PC-9 (cell line): ENCODE measurements around the gene CRYBG1. TPM values are rescaled to one million over a fixed set of nuclear protein-coding genes. Genes with fewer than 3 reads are reported as not detected.
A peak's percentile ranks its signal among the peaks of the same experiment; 100 is the strongest.

Source experiments
- Bru-seq: library from RNA; stranded (reverse); fragments of 400-500 nt; gene quantifications from one replicate; lab custom pipeline; 2021; lab: Mats Ljungman, UMichigan
- BruChase-seq, 2 experiments: library from RNA; stranded (reverse); fragments of 400-500 nt; gene quantifications; one replicate each; lab custom pipeline; 2021; lab: Mats Ljungman, UMichigan
- BruUV-seq: library from RNA; stranded (reverse); fragments of 400-500 nt; replicated peaks from 2 replicates; lab custom pipeline; 2021; lab: Mats Ljungman, UMichigan
- CTCF ChIA-PET: fragments of 300-600 bp; sonication (Branson Sonifier 250); formaldehyde crosslinking; loops from one replicate; lab custom pipeline; 2022; ENCODE audit warnings: antibody characterized with exemption; lab: Charles Lee
- POLR2A ChIA-PET: fragments of 300-600 bp; sonication (Branson Sonifier 250); formaldehyde crosslinking; loops from one replicate; lab custom pipeline; 2022; ENCODE audit warnings: antibody characterized with exemption; ENCODE audit not compliant: unreplicated experiment; lab: Charles Lee
- DNase-seq, 2 experiments: peaks; one replicate each; pipeline versions ENCODE4 v3.0.0 to v3.0.0-alpha.2; 2015 to 2022; ENCODE audit warnings: mixed read lengths in 1 of 2
- H2AFZ ChIP-seq: fragments of 200-600 bp; sonication (generic); 2 replicates; pipeline ENCODE4 v1.8.1; 2017; ENCODE audit warnings: antibody characterized with exemption
- H3F3A ChIP-seq: fragments of 200-600 bp; sonication (generic); 2 replicates; pipeline ENCODE4 v1.8.1; 2017; ENCODE audit warnings: antibody characterized with exemption, mild to moderate bottlenecking, low read depth; ENCODE audit not compliant: insufficient read depth
- H3K27ac ChIP-seq: fragments of 200-600 bp; sonication (generic); 2 replicates; pipeline ENCODE4 v1.6.1; 2016; ENCODE audit warnings: mixed run types
- H3K27me3 ChIP-seq: fragments of 200-600 bp; sonication (generic); 2 replicates; pipeline ENCODE4 v1.6.1; 2016; ENCODE audit warnings: low read depth, mixed run types; ENCODE audit not compliant: insufficient read depth
- H3K36me3 ChIP-seq: fragments of 200-600 bp; sonication (generic); 2 replicates; pipeline ENCODE4 v1.6.1; 2016; ENCODE audit warnings: low read depth, mixed run types
- H3K4me1 ChIP-seq: fragments of 200-600 bp; sonication (generic); replicated peaks from 2 replicates; pipeline ENCODE4 v1.6.1; 2016; ENCODE audit warnings: mixed run types; ENCODE audit not compliant: insufficient read depth
- H3K4me2 ChIP-seq: fragments of 200-600 bp; sonication (generic); 2 replicates; pipeline ENCODE4 v1.6.1; 2017; ENCODE audit warnings: mixed run types
- H3K4me3 ChIP-seq: fragments of 200-600 bp; sonication (generic); 2 replicates; pipeline ENCODE4 v1.6.1; 2016; ENCODE audit warnings: mixed run types
- H3K79me2 ChIP-seq: fragments of 200-600 bp; sonication (generic); 2 replicates; pipeline ENCODE4 v1.6.1; 2017; ENCODE audit warnings: low read depth, mixed run types
- H3K9me2 ChIP-seq: fragments of 200-600 bp; sonication (generic); 2 replicates; pipeline ENCODE4 v1.8.1; 2017; ENCODE audit warnings: mild to moderate bottlenecking; ENCODE audit not compliant: insufficient read depth
- H3K9me3 ChIP-seq: fragments of 200-600 bp; sonication (generic); 2 replicates; pipeline ENCODE4 v1.8.1; 2016; ENCODE audit warnings: low read depth; ENCODE audit not compliant: insufficient read depth
- H4K20me1 ChIP-seq: fragments of 200-600 bp; sonication (generic); 2 replicates; pipeline ENCODE4 v1.8.1; 2017; ENCODE audit not compliant: insufficient read depth
- CTCF ChIP-seq: fragments of 200-600 bp; sonication (generic); conservative IDR thresholded peaks from 2 replicates; pipeline ENCODE4 v1.6.1; 2017; ENCODE audit warnings: mixed run types, antibody characterized with exemption, mild to moderate bottlenecking, moderate library complexity
- EZH2 ChIP-seq: fragments of 200-600 bp; sonication (generic); IDR thresholded peaks from 2 replicates; pipeline ENCODE4 v1.8.0; 2017; ENCODE audit warnings: antibody characterized with exemption, low read depth
- intact Hi-C: fragments of 100-400 bp; cut with micrococcal nuclease; formaldehyde crosslinking; loops from one replicate; pipeline ENCODE4 v1.10.0; 2022; ENCODE audit not compliant: unreplicated experiment
- long read RNA-seq: library from polyadenylated mRNA; stranded (forward); transcript quantifications from one replicate; pipeline ENCODE4 v2.0.0, GENCODE V29; 2022
- total RNA-seq: library from RNA; stranded (reverse); gene quantifications from 2 replicates; pipeline ENCODE4 v1.2.3, GENCODE V29; 2021

Gene CRYBG1
- total RNA-seq: 42.7 and 49.3 TPM in 2 replicates
- percentile 75 among the genes with signal in this experiment for Bru-seq, nascent RNA
- BruChase-seq, experiment 1, labeled RNA remaining after a 2-hour chase: percentile 75 among the genes with signal in this experiment
- percentile 75 among the genes with signal in this experiment for BruChase-seq, experiment 2, labeled RNA remaining after a 6-hour chase
- long read RNA-seq, full-length matches to known transcripts: 10 of 41 reads
- long read RNA-seq, partial matches to known transcripts: 17 of 41 reads
- long read RNA-seq, other reads (novel, unspliced or antisense): 14 of 41 reads

GRCh38 chr6:106360410-106360988 is at the start of gene CRYBG1:
TSS of gene CRYBG1 (plus strand) at chr6:106360717. CDS start at chr6:106360909, 192 bp downstream.
- Histone ChIP-seq H3K4me3 (peak within 1 kb of the TSS; percentile 86), H3K9me2 (no peaks in the 10 kb centered on the region), H3K4me1 (peaks cover 11% of the 10 kb centered on the region), H3K9me3 (no peaks in the 10 kb centered on the region), H3F3A (no peaks in the 10 kb centered on the region), H3K27me3 (no peaks in the 10 kb centered on the region), H3K4me2 (peak within 1 kb of the TSS; percentile 85), H3K36me3 (no peaks in the 10 kb centered on the region), H4K20me1 (no peaks in the 10 kb centered on the region), H2AFZ (peak within 1 kb of the TSS; percentile 94), H3K27ac (peak within 1 kb of the TSS; percentile 34; the same call in 1 of the 2 replicates), H3K79me2 (no peaks in the 10 kb centered on the region; the same call in 1 of the 2 replicates)
- POLR2A ChIA-PET: interaction anchor here (1.0 kb wide), 1 partner anchor 21 kb away, joined by 5 read pairs; no protein-coding TSS in a partner anchor
- CTCF ChIA-PET: interaction anchor here (0.6 to 1.3 kb wide), 9 partner anchors 21 to 1537 kb away, joined by 3 to 7 read pairs (median 4); no protein-coding TSS in a partner anchor
- BruUV-seq: no TSS peak
- DNase-seq: peak; percentile 75 to 94
- intact Hi-C loops: loop anchor here (1.0 to 5.0 kb wide), 5 partner anchors 21 to 637 kb away; no protein-coding TSS in a partner anchor
- TF ChIP-seq CTCF: peak; percentile 93
- no peak for TF ChIP-seq EZH2

GRCh38 chr6:106315765-106316374 is 44.6 kb upstream of the CRYBG1 start:
- Histone ChIP-seq H3K27me3 (no peaks in the 10 kb centered on the region), H3F3A (peaks cover 5% of the 10 kb centered on the region), H3K9me2 (no peaks in the 10 kb centered on the region), H3K27ac (no peak overlapping the region), H3K36me3 (peaks cover 13% of the 10 kb centered on the region; the same call in 1 of the 2 replicates), H2AFZ (no peak overlapping the region), H3K4me1 (peaks cover 8% of the 10 kb centered on the region), H4K20me1 (peaks cover 15% of the 10 kb centered on the region; the same call in 1 of the 2 replicates), H3K4me3 (no peak overlapping the region), H3K4me2 (no peak overlapping the region), H3K79me2 (peaks cover 83% of the 10 kb centered on the region), H3K9me3 (no peaks in the 10 kb centered on the region)
- BruUV-seq: no TSS peak
- POLR2A ChIA-PET: no interaction called here
- intact Hi-C loops: loop anchor here (10.0 kb wide), 1 partner anchor 721 kb away; no protein-coding TSS in a partner anchor
- DNase-seq: no peak
- CTCF ChIA-PET: no interaction called here
- no peak for TF ChIP-seq CTCF
- TF ChIP-seq EZH2: no peak

GRCh38 chr6:106316375-106316766 is 44.1 kb upstream of the CRYBG1 start:
- no peaks in the 10 kb centered on the region for H3K27me3 ChIP-seq
- ChIA-PET CTCF (interaction anchor here (0.6 kb wide), 1 partner anchor 12 kb away, joined by 3 read pairs; no protein-coding TSS in a partner anchor), POLR2A (no interaction called here)
- H3F3A ChIP-seq: peaks cover under 1% of the 10 kb centered on the region
- intact Hi-C loops: loop anchor here (10.0 kb wide), 1 partner anchor 722 kb away; no protein-coding TSS in a partner anchor
- BruUV-seq: no TSS peak
- H4K20me1 ChIP-seq: peaks cover 15% of the 10 kb centered on the region; the same call in 1 of the 2 replicates
- no peak for DNase-seq
- no peak for TF ChIP-seq CTCF
- TF ChIP-seq EZH2: no peak
- peaks cover 8% of the 10 kb centered on the region; the same call in 1 of the 2 replicates for H3K36me3 ChIP-seq
- H3K9me3 ChIP-seq: no peaks in the 10 kb centered on the region
- no peak overlapping the region for H3K4me2 ChIP-seq
- peaks cover 3% of the 10 kb centered on the region; the same call in 1 of the 2 replicates for H3K4me1 ChIP-seq
- H2AFZ ChIP-seq: no peak overlapping the region
- H3K9me2 ChIP-seq: no peaks in the 10 kb centered on the region
- H3K27ac ChIP-seq: no peak overlapping the region
- H3K79me2 ChIP-seq: peaks cover 83% of the 10 kb centered on the region
- no peak overlapping the region for H3K4me3 ChIP-seq
